GM21786 (cell line): ENCODE data around the gene TM4SF18.

Experiments
- ATAC-seq: cut with Tn5 transposase; IDR thresholded peaks from one replicate; pipeline ENCODE4 v1.9.1; 2021; ENCODE audit not compliant: unreplicated experiment

The TM4SF18 gene

DNA sequence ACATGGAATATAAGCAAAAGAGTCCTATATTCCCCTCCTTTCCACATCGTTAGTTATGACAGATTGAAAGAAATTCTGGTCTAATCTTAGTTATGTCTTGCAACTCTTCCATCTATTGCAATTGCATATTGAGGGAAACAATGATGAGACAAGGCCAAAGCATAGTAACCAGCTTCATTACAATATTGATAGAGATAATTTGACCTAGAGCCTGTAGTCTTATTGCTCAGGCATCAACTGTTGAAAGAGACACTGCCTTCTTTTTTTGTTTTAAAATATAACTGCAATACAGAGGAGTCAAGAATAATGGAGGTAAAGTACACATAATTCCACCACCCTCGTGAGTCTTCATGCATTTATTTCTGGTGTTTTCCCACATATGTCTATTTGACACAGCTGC is 2.0 kb downstream of the TM4SF18 start:
- ATAC-seq: no peak

GRCh38 chr3:149330609-149331331 is 2.7 kb downstream of the TM4SF18 start:
- no peak for ATAC-seq

- no peak for ATAC-seq
These were observed 6.3 kb downstream of the TM4SF18 start for GRCh38 chr3:149327156-149327555.

DNA sequence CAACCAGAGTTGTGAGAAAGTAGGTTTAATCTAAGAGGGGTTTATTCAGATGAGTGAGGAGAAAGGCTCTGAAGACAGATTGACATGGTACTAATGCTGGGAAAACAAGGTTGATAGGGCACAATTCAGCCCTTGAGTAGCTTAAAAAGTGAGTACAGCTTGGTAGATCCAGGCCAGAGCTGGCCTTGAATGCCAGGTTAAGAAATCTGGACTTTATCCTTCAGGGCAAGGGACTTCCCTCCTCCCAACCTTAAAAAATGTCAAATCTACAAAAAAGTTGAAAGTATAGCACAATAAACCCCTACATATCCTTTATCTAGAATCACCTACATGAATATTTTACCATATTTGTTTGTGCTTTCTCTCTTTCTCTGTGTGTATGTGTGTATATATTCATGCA is 7.9 kb downstream of the TM4SF18 start:
- no peak for ATAC-seq

- no peak for ATAC-seq
These were observed 9.1 kb downstream of the TM4SF18 start for GRCh38 chr3:149324332-149324731.

DNA sequence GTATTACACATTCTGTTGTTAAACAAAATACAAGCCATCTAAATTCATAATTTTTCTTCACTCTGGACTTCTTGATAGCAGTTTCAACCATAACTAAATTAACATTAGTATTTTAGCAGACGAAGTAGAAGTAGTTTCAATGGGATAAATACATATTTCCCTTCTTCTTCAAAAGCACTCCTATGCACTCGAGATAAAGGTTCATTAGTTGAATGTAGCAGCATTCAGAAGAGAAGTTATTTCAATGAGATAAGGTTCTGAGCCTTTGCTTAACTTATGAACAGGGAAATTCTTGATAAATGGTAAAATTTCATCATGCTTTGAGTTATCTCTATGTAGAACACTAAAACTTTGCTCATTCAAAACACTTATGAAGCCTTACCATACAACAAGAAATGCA is 11.8 kb downstream of the TM4SF18 start:
- no peak for ATAC-seq

DNA sequence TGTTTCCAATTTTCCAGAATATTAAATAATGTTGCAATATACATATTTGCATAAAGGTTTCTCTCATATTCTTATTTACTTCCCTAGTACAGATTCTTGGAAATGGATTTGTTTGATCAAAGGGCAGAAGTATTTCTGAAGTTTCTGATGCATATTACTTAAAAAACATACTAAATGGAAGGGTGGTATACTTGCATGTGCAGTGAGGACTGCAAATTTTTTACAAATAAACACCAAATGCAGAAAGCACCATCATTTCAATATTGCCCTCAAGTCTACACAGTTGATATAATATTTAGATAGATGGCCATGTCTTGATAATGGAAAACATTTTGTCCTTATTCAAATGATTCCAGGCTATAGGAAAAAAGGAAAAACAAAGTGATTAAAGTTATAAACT is 12.3 kb downstream of the TM4SF18 start:
- ATAC-seq: no peak

- no peak for ATAC-seq
These were observed 13.7 kb downstream of the TM4SF18 start for GRCh38 chr3:149319750-149320149.

DNA sequence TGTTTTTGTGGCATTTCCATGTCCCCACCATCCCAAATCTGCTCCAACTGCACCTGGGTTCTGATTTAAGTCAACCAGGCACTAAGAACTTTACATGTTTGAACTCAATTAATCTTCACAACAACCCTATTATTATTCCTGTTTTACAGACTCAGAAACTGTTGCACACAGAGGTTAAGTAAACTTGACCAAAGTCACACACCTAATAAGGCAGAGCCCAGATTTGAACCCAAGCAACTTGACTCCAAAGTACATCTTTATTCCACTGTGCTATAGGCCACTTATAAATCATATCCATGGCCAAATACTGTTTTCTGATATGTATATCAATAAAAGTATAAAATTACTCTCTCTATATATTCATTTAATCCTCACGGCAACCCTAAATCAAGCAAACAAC is 16.4 kb downstream of the TM4SF18 start:
- no peak for ATAC-seq

GRCh38 chr3:149316437-149316836 is 17.0 kb downstream of the TM4SF18 start:
- no peak for ATAC-seq

GRCh38 chr3:149315694-149316093 is 17.7 kb downstream of the TM4SF18 start:
- ATAC-seq: no peak

DNA sequence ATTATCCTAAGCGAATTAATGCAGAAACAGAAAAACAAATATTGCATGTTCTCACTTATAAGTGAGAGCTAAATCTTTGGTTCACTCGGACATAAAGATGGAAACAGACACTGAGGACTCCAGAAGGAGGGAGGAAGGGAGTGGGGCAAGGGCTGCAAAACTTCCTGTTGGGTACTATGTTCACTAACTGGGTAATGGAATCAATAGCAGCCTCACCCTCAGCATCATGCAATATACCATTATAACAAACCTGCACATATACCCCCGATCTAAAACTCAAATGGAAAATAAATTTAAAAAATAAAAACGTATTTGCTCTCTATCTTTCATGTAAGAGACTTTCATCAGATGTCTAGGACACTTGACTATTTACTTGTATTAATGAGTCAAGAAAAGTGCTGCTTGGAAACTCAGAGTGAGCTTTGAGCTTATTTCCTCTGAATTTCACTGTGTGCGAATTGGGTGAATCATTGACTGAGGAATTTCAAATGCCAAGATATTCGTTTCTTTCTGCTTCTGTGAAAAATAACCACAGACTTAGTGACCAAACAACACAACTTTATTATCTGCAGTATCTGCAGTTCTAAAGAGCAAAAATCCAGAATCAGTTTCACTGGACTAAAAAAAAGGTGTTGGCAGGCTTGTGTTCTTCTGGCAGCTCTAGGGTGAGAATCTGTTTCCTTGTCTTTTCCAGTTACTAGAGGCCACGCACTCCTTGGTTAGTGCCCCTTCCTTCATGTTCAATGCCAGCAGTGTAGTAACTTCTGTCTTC is 18.4 kb downstream of the TM4SF18 start:
- ATAC-seq: no peak

- ATAC-seq: no peak
These were observed 19.9 kb downstream of the TM4SF18 start for GRCh38 chr3:149313542-149313941.

GRCh38 chr3:149310796-149311534 is 22.5 kb downstream of the TM4SF18 start:
- no peak for ATAC-seq

- no peak for ATAC-seq
These were observed 26.0 kb downstream of the TM4SF18 start for GRCh38 chr3:149307435-149307783.

DNA sequence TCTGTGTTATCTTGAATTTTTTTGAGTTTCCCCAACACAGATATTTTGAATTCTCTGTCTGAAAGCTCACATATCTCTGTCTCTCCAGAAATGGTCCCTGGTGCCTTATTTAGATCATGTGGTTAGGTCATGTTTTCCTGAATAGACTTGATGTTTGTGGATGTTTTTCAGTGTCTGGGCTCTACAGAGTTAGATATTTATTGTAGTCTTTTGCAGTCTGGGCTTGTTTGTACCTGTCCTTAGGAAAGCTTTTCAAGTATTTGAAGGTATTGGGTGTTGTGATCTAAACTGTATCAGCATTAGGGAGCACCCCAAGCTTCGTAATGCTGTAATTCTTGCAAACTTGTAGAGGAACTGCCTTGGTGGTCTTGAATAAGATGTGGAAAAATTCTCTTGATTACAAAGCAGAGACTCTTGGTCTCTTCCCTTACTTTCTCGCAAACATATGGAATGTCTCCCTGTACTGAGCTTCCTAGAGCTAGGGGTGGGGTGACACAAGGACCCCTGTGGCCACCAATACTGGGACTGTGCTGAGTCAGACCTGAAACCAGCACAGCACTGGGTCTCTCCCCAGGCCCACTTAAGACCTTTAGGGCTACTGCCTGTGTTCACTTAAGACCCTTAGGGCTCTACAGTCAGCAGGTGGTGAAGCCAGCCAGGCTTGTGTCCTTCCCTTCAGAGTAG is 26.5 kb downstream of the TM4SF18 start:
- ATAC-seq: no peak

GRCh38 chr3:149305376-149305775 is 28.1 kb downstream of the TM4SF18 start:
- no peak for ATAC-seq

GRCh38 chr3:149299938-149300801 is 33.3 kb downstream of the TM4SF18 start:
- ATAC-seq: no peak

DNA sequence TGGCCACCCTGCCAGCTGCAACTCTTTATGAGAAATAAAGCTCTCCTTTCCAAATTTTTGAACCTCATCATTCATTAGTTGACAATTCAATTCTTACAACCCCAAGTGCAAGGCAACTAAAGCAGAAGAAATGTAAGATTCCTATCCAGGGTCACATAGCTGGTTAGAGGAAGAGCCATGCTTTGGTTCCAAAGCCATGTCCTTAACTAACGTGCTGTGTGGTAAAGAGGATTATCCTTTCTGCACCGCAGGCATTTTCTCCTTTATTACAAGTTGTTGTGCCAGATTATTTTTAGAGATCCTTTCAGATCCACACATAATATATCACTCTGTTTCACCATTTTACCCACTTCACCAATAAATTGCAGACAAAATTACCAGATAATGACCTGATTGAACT is 36.5 kb downstream of the TM4SF18 start:
- no peak for ATAC-seq

- ATAC-seq: no peak
These were observed 40.8 kb downstream of the TM4SF18 start for GRCh38 chr3:149292666-149293065.
